Osteoblast (primary cell): ENCODE measurements around the gene RIPK4. TPM values are rescaled to one million over a fixed set of nuclear protein-coding genes. Genes with fewer than 3 reads are reported as not detected.

ENCODE experiments used
- DNase-seq: peaks from one replicate; pipeline ENCODE4 v3.0.0; 2011; ENCODE audit warnings: low spot score, mixed read lengths; ENCODE audit not compliant: insufficient read length; ENCODE audit errors: missing footprints
- H2AFZ ChIP-seq: 2 replicates; pipeline ENCODE4 v1.6.0; 2011; ENCODE audit warnings: mild to moderate bottlenecking, low read length
- H3K27ac ChIP-seq: 2 replicates; pipeline ENCODE4 v1.5.1; 2011; ENCODE audit warnings: mild to moderate bottlenecking, low read depth, low read length, moderate library complexity
- H3K27me3 ChIP-seq: 2 replicates; pipeline ENCODE4 v1.6.0; 2012; ENCODE audit warnings: mild to moderate bottlenecking, control low read depth, inconsistent platforms, low read length, moderate library complexity; ENCODE audit not compliant: insufficient read depth
- H3K36me3 ChIP-seq: 2 replicates; pipeline ENCODE4 v1.5.1; 2011; ENCODE audit warnings: mild to moderate bottlenecking, low read length, control low read depth, moderate library complexity; ENCODE audit not compliant: insufficient read depth
- H3K4me1 ChIP-seq: 2 replicates; pipeline ENCODE4 v1.5.1; 2011; ENCODE audit warnings: mild to moderate bottlenecking, low read length, control low read depth, moderate library complexity; ENCODE audit not compliant: insufficient read depth
- H3K4me2 ChIP-seq: 2 replicates; pipeline ENCODE4 v1.6.0; 2011; ENCODE audit warnings: mild to moderate bottlenecking, low read length; ENCODE audit not compliant: insufficient read depth
- H3K4me3 ChIP-seq: fragments of 200-600 bp; sonication (generic); 3 replicates; pipeline ENCODE4 v1.5.1; 2012; ENCODE audit warnings: mild to moderate bottlenecking, low read length, inconsistent platforms; ENCODE audit not compliant: insufficient read depth
- H3K79me2 ChIP-seq: 2 replicates; pipeline ENCODE4 v1.6.0; 2012; ENCODE audit warnings: mild to moderate bottlenecking, low read length, control low read depth, inconsistent platforms; ENCODE audit not compliant: insufficient read depth
- H3K9me3 ChIP-seq: 2 replicates; pipeline ENCODE4 v1.5.1; 2011; ENCODE audit warnings: low read depth, low read length, control low read depth
- H4K20me1 ChIP-seq: 2 replicates; pipeline ENCODE4 v1.6.0; 2012; ENCODE audit warnings: mild to moderate bottlenecking, low read length, control low read depth; ENCODE audit not compliant: insufficient read depth
- CTCF ChIP-seq: IDR thresholded peaks from 2 replicates; pipeline ENCODE4 v1.5.1; 2011; ENCODE audit warnings: mild to moderate bottlenecking, low read depth, low read length, moderate library complexity; ENCODE audit errors: extremely low read depth
- total RNA-seq: library from RNA; depleted of rRNA; stranded (reverse); fragments of >200 nt; gene quantifications from 2 replicates; pipeline ENCODE4 v1.2.3, GENCODE V29; 2012

RIPK4 gene
- total RNA-seq, 1 donor: 2.2 TPM

DNA sequence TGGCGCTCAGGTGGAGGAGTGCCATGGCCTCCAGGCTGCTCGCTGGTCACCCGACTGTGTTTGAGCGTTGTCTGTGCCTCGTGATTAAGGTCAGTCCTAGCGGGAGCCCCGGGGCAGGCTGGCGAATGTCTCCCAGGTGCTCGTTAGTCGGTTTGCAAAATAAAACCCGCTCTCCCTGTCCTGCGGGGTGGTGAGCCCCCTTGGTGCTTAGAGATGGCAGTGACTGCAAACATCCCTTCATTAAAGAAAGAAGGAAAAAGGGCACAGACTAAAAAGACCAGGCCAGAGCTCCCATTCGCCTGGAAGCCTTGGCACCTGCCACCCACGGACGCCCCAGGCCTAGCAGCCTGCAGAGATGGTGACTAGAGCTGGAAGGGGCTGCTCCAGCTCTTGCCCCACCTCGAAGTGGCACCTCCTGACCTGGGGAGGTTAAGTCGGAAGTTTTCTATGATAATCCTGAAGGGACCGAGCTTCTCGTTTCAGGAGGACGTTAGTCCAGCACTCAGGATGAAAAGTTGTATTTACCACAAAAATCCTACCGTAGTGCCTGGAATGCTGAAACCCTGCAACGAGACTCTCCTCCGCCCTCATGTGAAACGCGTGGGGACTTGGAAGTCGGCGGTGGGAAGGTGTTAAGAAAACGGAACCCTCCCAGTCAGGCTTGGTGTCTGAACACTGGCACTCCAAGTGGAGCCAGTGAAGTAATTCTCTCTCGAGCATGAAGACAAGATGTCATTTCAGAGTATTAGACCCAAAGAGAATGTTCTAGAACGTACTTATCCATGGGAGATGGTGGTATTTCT, 24.6 kb downstream of the RIPK4 start:
- peaks cover 7% of the 10 kb centered on the region for H3K9me3 ChIP-seq
- TF ChIP-seq CTCF: no peak
- no peaks in the 10 kb centered on the region for H3K4me1 ChIP-seq
- no peak overlapping the region for H2AFZ ChIP-seq
- H3K4me2 ChIP-seq: no peak overlapping the region
- no peak overlapping the region for H3K27ac ChIP-seq
- DNase-seq: no peak
- no peaks in the 10 kb centered on the region for H4K20me1 ChIP-seq
- no peaks in the 10 kb centered on the region for H3K79me2 ChIP-seq
- H3K36me3 ChIP-seq: no peaks in the 10 kb centered on the region
- H3K4me3 ChIP-seq: no peak overlapping the region
- H3K27me3 ChIP-seq: no peaks in the 10 kb centered on the region

DNA sequence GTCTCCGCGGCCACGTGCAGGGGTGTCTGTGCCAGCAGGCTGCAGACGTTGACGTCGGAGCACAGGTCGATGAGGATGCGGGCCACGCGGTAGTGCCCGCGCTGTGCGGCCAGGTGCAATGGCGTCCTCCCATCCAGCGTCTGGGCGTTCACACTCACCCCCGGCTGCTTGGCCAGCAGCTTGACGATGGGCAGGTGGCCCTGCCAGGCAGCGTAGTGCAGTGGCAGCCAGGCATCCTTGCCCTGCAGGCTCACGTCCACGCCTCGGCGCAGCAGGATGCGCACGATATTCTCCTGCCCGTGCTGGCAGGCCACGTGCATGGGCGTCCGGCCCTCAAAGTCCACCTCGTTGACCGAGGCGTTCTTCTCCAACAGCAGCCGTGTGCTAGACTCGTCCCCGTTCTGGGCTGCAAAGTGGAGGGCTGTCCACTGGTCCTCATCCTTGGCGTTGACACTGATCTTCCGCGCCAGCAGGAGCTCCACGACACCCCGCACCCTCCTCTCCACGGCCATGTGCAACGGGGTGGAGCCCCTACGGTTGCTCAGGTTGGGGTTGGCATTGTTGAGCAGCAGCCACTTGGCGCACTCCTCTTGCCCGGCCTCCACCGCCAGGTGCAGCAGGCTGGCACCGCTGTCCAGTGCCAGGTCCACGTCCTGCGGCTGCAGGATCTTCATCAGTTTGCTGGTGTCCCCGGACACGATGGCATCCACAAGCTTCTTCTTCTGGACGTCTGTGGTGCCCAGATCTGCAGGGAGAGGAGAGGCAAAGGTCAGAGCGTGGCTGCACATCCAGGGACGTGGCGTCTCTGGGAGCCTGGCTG, 25.4 kb downstream of the RIPK4 start:
- H3K9me3 ChIP-seq: peaks cover 7% of the 10 kb centered on the region
- no peak for DNase-seq
- H3K36me3 ChIP-seq: no peaks in the 10 kb centered on the region
- H2AFZ ChIP-seq: no peak overlapping the region
- no peak overlapping the region for H3K4me2 ChIP-seq
- no peak overlapping the region for H3K4me3 ChIP-seq
- no peak for TF ChIP-seq CTCF
- peaks cover 4% of the 10 kb centered on the region for H3K27me3 ChIP-seq
- no peaks in the 10 kb centered on the region for H3K4me1 ChIP-seq
- H4K20me1 ChIP-seq: no peaks in the 10 kb centered on the region
- no peaks in the 10 kb centered on the region for H3K79me2 ChIP-seq
- H3K27ac ChIP-seq: no peak overlapping the region

GRCh38 chr21:41740604-41741252, 26.1 kb downstream of the RIPK4 start:
- peaks cover 6% of the 10 kb centered on the region for H3K27me3 ChIP-seq
- H3K4me1 ChIP-seq: no peaks in the 10 kb centered on the region
- H2AFZ ChIP-seq: no peak overlapping the region
- no peaks in the 10 kb centered on the region for H3K79me2 ChIP-seq
- H3K27ac ChIP-seq: no peak overlapping the region
- peaks cover 7% of the 10 kb centered on the region for H3K9me3 ChIP-seq
- no peak overlapping the region for H3K4me3 ChIP-seq
- H4K20me1 ChIP-seq: no peaks in the 10 kb centered on the region
- H3K36me3 ChIP-seq: no peaks in the 10 kb centered on the region
- DNase-seq: no peak
- TF ChIP-seq CTCF: no peak
- H3K4me2 ChIP-seq: no peak overlapping the region

- Histone ChIP-seq H4K20me1 (no peaks in the 10 kb centered on the region), H3K4me3 (no peak overlapping the region), H3K4me1 (no peaks in the 10 kb centered on the region), H3K4me2 (no peak overlapping the region), H3K79me2 (no peaks in the 10 kb centered on the region), H3K27ac (no peak overlapping the region), H3K36me3 (no peaks in the 10 kb centered on the region), H2AFZ (no peak overlapping the region), H3K27me3 (peaks cover 8% of the 10 kb centered on the region), H3K9me3 (peaks cover 7% of the 10 kb centered on the region)
- TF ChIP-seq CTCF: no peak
- DNase-seq: no peak
Measured at GRCh38 chr21:41739936-41740335, 26.9 kb downstream of the RIPK4 start.
